ENCODE measurements around the gene KNCN. TPM values are rescaled to one million over a fixed set of nuclear protein-coding genes. Genes with fewer than 3 reads are reported as not detected.

Gene KNCN
- total and polyA plus RNA-seq, 10 of the 15 experiments (the other 5 are each of a cell fraction or from before 2014, with no cell fraction given), result not detected

GRCh38 chr1:46530791-46531409 is 20.5 kb downstream of the KNCN start:
- Histone ChIP-seq H2AFZ (ENCODE audit: control insufficient read depth, low read depth, low read length) (no peak overlapping the region), H3K79me2 (ENCODE audit: control insufficient read depth, insufficient read depth, low read length) (no peaks in the 10 kb centered on the region), H3K27ac (ENCODE audit: control insufficient read depth, insufficient read depth) (no peak overlapping the region), H4K20me1 (ENCODE audit: control insufficient read depth, insufficient read depth) (no peaks in the 10 kb centered on the region), H3K4me2 (ENCODE audit: control insufficient read depth, insufficient read depth) (no peak overlapping the region), H3K9ac (ENCODE audit: control insufficient read depth, insufficient read depth, low read length) (no peak overlapping the region), H3K36me3 (ENCODE audit: control insufficient read depth in 2 of 2, insufficient read depth in 2 of 2, low read length in 1 of 2) (no peaks in the 10 kb centered on the region), H3K4me3 (no peak overlapping the region), H3K9me3 (replicated peaks; ENCODE audit: control insufficient read depth, insufficient read depth, low read length) (no peaks in the 10 kb centered on the region), H3K27me3 (replicated peaks in 1 of 2; ENCODE audit: control insufficient read depth in 2 of 2, insufficient read depth in 2 of 2, low read length in 1 of 2) (peaks cover 5 to 12% of the 10 kb centered on the region in 2 experiments; a peak in 2 of 4 replicates), H3K4me1 (ENCODE audit: control insufficient read depth, insufficient read depth, low read length) (no peaks in the 10 kb centered on the region)
- SMC1A ChIA-PET (ENCODE audit: uncharacterized antibody, unreplicated experiment), result no interaction called here
- no peak for DNase-seq (ENCODE audit: low read depth, low spot score)
- TF ChIP-seq SREBF2 (IDR thresholded peaks at IDR 0.05; ENCODE audit: low read length), result no peak
- TF ChIP-seq FOXM1 (IDR thresholded peaks at IDR 0.05; ENCODE audit: low read depth, low read length), result no peak
- no peak for TF ChIP-seq TAF1 (IDR thresholded peaks at IDR 0.05; ENCODE audit: borderline replicate concordance, low read depth, low read length)
- TF ChIP-seq, protein P1, sequence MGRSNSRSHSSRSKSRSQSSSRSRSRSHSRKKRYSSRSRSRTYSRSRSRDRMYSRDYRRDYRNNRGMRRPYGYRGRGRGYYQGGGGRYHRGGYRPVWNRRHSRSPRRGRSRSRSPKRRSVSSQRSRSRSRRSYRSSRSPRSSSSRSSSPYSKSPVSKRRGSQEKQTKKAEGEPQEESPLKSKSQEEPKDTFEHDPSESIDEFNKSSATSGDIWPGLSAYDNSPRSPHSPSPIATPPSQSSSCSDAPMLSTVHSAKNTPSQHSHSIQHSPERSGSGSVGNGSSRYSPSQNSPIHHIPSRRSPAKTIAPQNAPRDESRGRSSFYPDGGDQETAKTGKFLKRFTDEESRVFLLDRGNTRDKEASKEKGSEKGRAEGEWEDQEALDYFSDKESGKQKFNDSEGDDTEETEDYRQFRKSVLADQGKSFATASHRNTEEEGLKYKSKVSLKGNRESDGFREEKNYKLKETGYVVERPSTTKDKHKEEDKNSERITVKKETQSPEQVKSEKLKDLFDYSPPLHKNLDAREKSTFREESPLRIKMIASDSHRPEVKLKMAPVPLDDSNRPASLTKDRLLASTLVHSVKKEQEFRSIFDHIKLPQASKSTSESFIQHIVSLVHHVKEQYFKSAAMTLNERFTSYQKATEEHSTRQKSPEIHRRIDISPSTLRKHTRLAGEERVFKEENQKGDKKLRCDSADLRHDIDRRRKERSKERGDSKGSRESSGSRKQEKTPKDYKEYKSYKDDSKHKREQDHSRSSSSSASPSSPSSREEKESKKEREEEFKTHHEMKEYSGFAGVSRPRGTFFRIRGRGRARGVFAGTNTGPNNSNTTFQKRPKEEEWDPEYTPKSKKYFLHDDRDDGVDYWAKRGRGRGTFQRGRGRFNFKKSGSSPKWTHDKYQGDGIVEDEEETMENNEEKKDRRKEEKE (IDR thresholded peaks at IDR 0.05), result no peak
- TF ChIP-seq FOXK2 (IDR thresholded peaks at IDR 0.05), result no peak
- TF ChIP-seq POLR2A (IDR thresholded peaks at IDR 0.05; ENCODE audit: low read depth, low read length), result no peak
- TF ChIP-seq NR2C2 (IDR thresholded peaks at IDR 0.05; ENCODE audit: borderline replicate concordance, control insufficient read depth, insufficient read length, low read depth), result no peak
- TF ChIP-seq TCF7 (IDR thresholded peaks at IDR 0.05; ENCODE audit: borderline replicate concordance), result no peak
- in situ Hi-C loops (cut with MboI) (no loop called here), intact Hi-C loops (cut with micrococcal nuclease; ENCODE audit: unreplicated experiment) (loop anchor here (5.0 kb wide), 1 partner anchor 196 kb away; no protein-coding TSS in a partner anchor)
- no TSS peak for BruUV-seq (replicated peaks)
- RAD21 ChIA-PET (ENCODE audit: unreplicated experiment), result no interaction called here
- FAIRE-seq, result no peak
- CTCF ChIA-PET, result interaction anchor here (3.3 to 6.9 kb wide), 4 partner anchors 44 to 89 kb away, joined by 12 to 93 read pairs (median 48); no protein-coding TSS in a partner anchor
- WGBS (ENCODE audit: insufficient coverage, insufficient replicate concordance, low lambda C conversion rate, missing lambda C conversion rate), result 9% methylated on average over 6 of the region's 6 CpGs
- ATAC-seq, result no peak
- POLR2A ChIA-PET, result no interaction called here
